Astrocyte of the spinal cord (primary cell): ENCODE results near the gene B4GALNT1.
A peak's percentile ranks its signal among the peaks of the same experiment; 100 is the strongest.
"Not testable (repeated sequence)": the region's sequence is repeated elsewhere in the genome, so short reads cannot be mapped to it uniquely, and the experiment has no call there.

ENCODE experiments used
- DNase-seq: peaks from one replicate; pipeline ENCODE4 v3.0.0; 2011; ENCODE audit warnings: low read depth, low spot score
- H3K4me3 ChIP-seq: 2 replicates; pipeline ENCODE4 v1.5.1; 2011; ENCODE audit warnings: low read depth, mild to moderate bottlenecking, low read length, moderate library complexity
- CTCF ChIP-seq: IDR thresholded peaks from 2 replicates; pipeline ENCODE4 v1.5.1; 2012; ENCODE audit warnings: low read depth, mild to moderate bottlenecking, low read length, inconsistent platforms
- in situ Hi-C: cut with HindIII; loops from 2 replicates; pipeline ENCODE4 v1.10.0; 2017; ENCODE audit warnings: low sequenced_read_pairs

The B4GALNT1 gene

GRCh38 chr12:57593187-57593586 lies 39.8 kb downstream of the B4GALNT1 start:
- no peak for TF ChIP-seq CTCF
- in situ Hi-C loops = no loop called here

GRCh38 chr12:57592551-57593165 lies 40.3 kb downstream of the B4GALNT1 start:
- no peak overlapping the region for H3K4me3 ChIP-seq
- no peak for TF ChIP-seq CTCF
- in situ Hi-C loops = no loop called here
- DNase-seq = no peak

More at GRCh38 chr12:57593187-57593586, 39.8 kb downstream of the B4GALNT1 start:
- H3K4me3 ChIP-seq = no peak overlapping the region
- no peak for DNase-seq

- peak overlapping the region; percentile 91 for H3K4me3 ChIP-seq
- in situ Hi-C loops = no loop called here
These were observed 41.1 kb downstream of the B4GALNT1 start for GRCh38 chr12:57591782-57592325.

GRCh38 chr12:57590864-57591781 lies 41.9 kb downstream of the B4GALNT1 start, which contains the start of gene PIP4K2C:
PIP4K2C (plus strand) TSS chr12:57591192; CDS start chr12:57591290, 98 bp downstream.
- peak; percentile 40 for DNase-seq
- in situ Hi-C loops = no loop called here
- H3K4me3 ChIP-seq = peak within 1 kb of the TSS; percentile 91
- TF ChIP-seq CTCF = no peak

More at GRCh38 chr12:57591782-57592325, 41.1 kb downstream of the B4GALNT1 start:
- no peak for TF ChIP-seq CTCF
- no peak for DNase-seq

GRCh38 chr12:57590479-57590863 lies 42.5 kb downstream of the B4GALNT1 start:
- peak overlapping the region; percentile 91 for H3K4me3 ChIP-seq
- no peak for DNase-seq
- in situ Hi-C loops = no loop called here
- TF ChIP-seq CTCF = no peak

- in situ Hi-C loops, H3K4me3 ChIP-seq, DNase-seq: not testable (repeated sequence)
These were observed 43.9 kb downstream of the B4GALNT1 start for GRCh38 chr12:57588951-57589610.
